GM18505 (cell line): Measurements from ENCODE around the gene ZNF579.
"Not testable (repeated sequence)": the region's sequence is repeated elsewhere in the genome, so short reads cannot be mapped to it uniquely, and the experiment has no call there.

Source experiments
- ATAC-seq: cut with Tn5 transposase; IDR thresholded peaks from one replicate; pipeline ENCODE4 v1.9.1; 2021; ENCODE audit not compliant: unreplicated experiment
- POLR2A ChIP-seq: IDR thresholded peaks from 4 replicates; pipeline ENCODE4 v1.6.1; 2011; ENCODE audit warnings: borderline replicate concordance; ENCODE audit not compliant: insufficient read depth, insufficient read length; ENCODE audit errors: extremely low read depth

Gene ZNF579

GRCh38 chr19:55541091-55541490 lies 39.6 kb downstream of the ZNF579 start:
- no peak for ATAC-seq
- no peak for TF ChIP-seq POLR2A

GRCh38 chr19:55540619-55541018 lies 40.0 kb downstream of the ZNF579 start:
- no peak for TF ChIP-seq POLR2A
- no peak for ATAC-seq

- ATAC-seq, result no peak
- no peak for TF ChIP-seq POLR2A
These were observed 41.3 kb downstream of the ZNF579 start for GRCh38 chr19:55539090-55539984.

GRCh38 chr19:55538132-55538531 lies 42.5 kb downstream of the ZNF579 start:
- no peak for ATAC-seq

GRCh38 chr19:55537741-55538111 lies 42.9 kb downstream of the ZNF579 start:
- no peak for ATAC-seq
- TF ChIP-seq POLR2A, result no peak

More at GRCh38 chr19:55538132-55538531, 42.5 kb downstream of the ZNF579 start:
- no peak for TF ChIP-seq POLR2A

GRCh38 chr19:55536951-55537740 lies 43.5 kb downstream of the ZNF579 start, which contains the start of gene SBK2:
TSS of gene SBK2 (minus strand) at chr19:55537133. CDS start at chr19:55536294, 839 bp downstream.
- no peak for TF ChIP-seq POLR2A
- no peak for ATAC-seq

- ATAC-seq, result no peak
- no peak for TF ChIP-seq POLR2A
These were observed 44.3 kb downstream of the ZNF579 start for GRCh38 chr19:55536366-55536765.

GRCh38 chr19:55535965-55536350 lies 44.7 kb downstream of the ZNF579 start:
- TF ChIP-seq POLR2A, result no peak
- ATAC-seq, result no peak

GRCh38 chr19:55535173-55535964 lies 45.3 kb downstream of the ZNF579 start:
- no peak for TF ChIP-seq POLR2A
- no peak for ATAC-seq

- not testable (repeated sequence) for ATAC-seq
These were observed 46.4 kb downstream of the ZNF579 start for GRCh38 chr19:55534280-55534679.

GRCh38 chr19:55530996-55531395 lies 49.7 kb downstream of the ZNF579 start:
- ATAC-seq, result no peak
- TF ChIP-seq POLR2A, result no peak

GRCh38 chr19:55529636-55530234 lies 50.9 kb downstream of the ZNF579 start:
- no peak for TF ChIP-seq POLR2A
- no peak for ATAC-seq
